Stimulated activated CD4-positive, alpha-beta T cell treated with anti-CD3 and anti-CD28 coated beads, Interleukin-4, amount 100 ng/mL, for 4 hours (primary cell): Measurements from ENCODE around the gene CNTNAP2.

Experiments used
- DNase-seq, 2 experiments: peaks; one replicate each; pipeline ENCODE4 v3.0.0-alpha.2; 2020

The CNTNAP2 gene

DNA sequence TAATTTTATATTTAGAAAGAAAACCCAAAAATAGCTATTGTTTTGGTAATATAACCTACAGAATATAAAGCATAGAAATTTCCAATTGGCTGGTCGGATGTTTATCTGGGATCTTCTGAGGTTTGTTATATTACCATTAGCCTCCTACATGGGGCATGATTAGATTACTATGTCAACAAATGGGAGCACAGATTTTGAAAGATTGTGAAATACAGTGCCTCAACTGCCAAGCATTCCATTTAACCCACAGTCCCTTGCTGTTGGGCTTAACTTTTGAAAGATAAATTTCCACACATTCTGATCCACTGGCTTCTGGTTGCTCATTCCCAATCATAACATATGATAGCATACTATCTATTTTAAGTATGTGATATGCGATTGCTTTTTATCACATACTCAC is 2018.5 kb downstream of the CNTNAP2 start:
- no peak for DNase-seq

DNA sequence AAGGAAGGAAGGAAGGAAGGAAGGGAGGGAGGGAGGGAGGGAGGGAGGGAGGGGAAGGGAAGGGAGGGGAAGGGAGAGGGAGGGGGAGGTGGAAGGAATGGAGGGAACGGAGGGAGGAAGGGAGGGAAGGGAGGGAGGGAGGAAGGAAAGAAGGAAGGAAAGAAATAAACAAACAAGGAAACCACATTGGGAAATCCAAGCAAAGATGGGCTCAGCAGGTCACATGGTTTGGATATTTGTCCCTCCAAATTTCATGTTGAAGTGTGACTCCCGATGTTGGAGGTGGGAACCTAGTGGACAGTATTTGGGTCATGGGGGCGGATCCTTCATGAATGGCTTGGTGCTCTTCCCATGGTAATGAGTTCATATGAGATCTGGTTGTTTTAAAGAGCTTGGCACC is 2019.4 kb downstream of the CNTNAP2 start:
- no peak for DNase-seq

DNA sequence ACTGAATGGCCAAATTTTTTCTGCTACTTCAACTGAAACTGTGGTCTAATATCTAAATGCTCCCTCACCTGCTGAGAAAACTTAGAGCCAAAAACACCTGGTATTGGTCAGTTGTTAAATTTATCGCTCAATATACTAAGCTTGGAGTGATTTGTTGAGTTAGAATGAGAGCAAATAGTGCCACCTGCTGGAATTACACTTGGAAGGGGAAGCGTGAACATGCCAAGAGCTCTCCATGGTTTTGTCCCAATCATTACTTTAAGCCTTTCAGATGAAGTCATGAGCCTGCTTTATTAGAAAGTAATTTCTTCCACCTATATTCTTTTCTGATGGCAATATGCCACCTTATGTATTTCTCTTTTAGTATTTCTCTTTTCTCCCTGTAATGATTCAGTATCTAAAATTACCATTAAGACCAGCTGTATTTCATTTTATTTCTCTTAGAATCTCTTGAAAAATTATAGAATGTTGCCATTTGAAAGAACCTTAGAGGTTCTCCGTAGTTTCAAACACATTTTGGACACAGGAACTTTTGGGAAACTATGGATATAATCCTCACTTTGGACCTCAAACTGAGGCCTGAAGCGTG is 2026.2 kb downstream of the CNTNAP2 start:
- no peak for DNase-seq

DNA sequence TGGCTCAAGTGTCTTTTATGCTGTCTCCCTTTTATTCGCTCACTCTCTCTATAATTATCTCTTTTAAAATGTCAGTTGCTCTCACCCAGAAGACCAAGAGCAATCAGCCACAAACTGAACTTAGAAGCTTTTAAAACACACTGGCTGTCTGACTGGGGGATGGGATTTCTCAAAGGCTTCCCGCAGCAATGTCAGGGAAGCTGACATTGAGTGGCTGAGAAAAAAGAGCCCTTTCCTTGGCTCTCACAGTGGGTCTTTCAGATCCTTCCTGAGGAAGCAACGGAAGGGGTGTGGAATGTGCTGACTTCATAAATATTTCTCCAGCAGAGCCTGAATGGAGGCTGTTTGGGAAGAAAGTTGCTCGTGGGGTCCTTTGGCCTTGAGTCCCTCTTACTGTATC is 2028.2 kb downstream of the CNTNAP2 start:
- DNase-seq, result no peak

DNA sequence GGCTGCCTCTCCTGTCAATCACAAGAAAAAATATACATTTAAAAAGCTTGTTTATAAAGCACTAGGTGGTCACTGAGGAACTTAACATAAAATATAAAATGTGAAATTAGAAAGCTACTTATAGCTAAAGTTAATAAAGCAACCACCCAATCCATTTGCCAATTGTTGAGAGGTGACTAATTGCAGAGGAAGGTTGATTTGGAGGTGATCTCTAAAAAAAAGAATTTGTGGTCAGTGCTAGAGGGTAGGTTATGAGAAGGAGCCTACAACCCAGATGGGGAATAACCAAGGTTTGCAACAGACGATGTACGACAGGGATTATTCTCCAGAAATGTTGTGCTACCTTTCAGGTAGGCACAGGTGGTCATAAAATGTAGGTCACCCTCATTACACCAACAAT is 2029.7 kb downstream of the CNTNAP2 start:
- no peak for DNase-seq

DNA sequence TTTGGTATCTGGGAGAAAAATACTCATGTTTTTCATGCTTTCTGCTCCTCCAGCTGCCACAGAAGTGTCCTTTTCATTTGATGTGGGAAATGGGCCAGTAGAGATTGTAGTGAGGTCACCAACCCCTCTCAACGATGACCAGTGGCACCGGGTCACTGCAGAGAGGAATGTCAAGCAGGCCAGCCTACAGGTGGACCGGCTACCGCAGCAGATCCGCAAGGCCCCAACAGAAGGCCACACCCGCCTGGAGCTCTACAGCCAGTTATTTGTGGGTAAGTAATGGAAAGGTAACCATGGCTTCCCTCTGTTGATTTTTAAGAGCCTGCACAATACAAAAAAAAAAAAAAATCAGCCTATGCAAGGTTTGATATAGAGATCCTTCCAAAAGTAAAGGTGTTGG is 2030.8 kb downstream of the CNTNAP2 start:
- DNase-seq, result no peak

DNA sequence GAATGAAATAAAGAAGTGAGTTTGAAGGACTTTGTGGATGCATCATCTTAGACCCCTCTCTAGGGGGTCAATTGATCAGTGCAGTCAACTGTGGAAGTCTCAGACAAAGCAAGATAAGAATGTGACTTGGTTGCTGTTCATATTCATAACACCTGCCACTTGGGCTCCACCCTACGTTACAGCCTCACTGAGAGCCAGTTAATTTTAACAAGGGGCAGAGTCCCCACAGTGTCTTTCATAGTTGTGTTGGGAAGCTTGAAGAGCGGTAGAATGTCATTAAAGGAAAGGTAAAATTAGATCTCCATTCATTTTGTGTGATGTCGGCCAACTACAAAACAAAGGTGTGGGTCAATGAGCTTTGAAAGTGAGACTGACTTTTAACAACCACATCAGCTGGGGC is 2031.9 kb downstream of the CNTNAP2 start:
- DNase-seq, result no peak

DNA sequence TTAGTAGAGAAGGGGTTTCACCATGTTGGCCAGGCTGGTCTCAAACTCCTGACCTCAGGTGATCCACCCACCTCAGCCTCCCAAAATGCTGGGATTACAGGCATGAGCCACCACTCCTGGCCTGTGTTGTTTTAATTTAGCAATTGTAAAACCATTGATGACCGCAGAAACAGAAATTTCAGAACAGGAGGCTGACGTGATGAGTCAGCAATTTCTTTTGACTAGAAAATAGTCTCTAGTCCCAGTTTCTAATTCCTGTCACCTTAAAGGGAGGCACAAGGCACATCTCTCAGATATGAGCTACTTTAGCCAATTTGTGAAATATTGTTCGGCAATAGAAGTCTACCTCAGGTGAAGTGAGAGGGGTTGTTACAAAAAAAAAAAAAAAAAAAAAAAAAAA is 2033.1 kb downstream of the CNTNAP2 start:
- no peak for DNase-seq

DNA sequence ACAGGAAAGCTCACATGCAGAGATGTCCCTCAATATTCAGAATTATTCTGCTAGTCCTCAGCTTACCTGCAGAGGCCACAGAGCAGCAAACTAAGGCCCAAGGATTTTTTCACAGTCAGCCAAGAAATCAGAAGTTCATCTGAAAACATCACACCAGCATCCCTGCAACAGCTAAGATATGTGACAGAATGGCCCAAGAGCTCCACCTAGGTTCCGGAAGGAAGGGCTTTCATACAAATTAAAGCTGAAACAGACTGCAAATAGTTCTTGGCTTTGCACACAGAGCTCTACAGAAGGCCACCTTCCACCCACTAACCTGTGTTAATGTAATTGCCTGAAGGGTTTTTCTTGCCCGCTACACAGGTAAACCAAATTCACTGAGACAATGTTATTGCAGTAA is 2035.2 kb downstream of the CNTNAP2 start:
- no peak for DNase-seq

DNA sequence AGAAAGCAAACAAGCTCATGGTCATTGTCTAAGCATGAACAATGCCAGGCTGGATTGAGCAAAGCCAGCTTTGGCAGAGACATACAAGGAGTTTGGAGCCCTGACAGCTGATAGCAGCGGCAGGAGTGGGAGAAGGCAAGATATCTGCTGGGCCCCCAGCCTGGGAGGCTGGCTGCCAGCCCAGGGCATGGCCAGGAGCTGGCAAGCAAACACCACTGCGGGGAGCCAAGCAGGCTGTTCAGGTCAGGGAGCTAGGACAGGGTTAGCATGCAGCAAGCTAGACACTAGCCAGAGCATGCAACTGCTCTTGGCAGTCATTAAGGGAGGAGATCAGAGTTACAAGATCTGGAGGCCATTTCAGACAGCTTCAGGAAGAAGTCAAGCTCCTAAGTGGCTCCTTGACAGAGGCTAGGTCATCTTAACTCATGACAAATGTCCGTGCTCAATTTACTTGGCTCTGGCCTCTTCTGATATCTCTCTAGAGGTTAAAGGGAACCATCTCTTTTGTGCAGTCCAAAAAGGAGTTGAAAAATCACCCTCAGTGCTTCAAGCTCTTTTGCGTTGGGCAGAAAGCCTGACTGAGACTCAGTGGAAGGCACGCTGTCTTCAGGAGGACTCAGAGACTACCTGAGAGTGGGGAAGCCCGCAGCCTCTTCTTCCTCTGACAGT is 2037.1 kb downstream of the CNTNAP2 start:
- no peak for DNase-seq

DNA sequence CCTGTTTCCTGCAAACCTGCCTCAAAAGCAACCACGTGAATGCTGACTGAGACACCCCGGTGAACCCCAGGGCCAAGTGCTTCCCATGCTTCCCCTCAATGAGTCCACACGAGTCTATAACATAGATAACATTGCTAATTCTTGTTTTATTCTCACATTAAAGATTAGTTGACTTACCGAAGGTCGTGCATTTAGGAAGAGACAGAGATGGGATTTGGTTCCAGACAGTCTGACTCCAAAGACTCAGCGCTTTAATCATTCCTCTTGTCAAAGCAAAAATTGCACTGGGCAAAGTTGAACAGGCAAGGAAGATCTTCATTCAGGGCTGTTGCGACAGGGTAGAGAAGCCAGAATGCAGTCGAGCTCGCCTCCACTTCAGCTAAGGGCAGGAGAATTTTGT is 2038.4 kb downstream of the CNTNAP2 start:
- no peak for DNase-seq

DNA sequence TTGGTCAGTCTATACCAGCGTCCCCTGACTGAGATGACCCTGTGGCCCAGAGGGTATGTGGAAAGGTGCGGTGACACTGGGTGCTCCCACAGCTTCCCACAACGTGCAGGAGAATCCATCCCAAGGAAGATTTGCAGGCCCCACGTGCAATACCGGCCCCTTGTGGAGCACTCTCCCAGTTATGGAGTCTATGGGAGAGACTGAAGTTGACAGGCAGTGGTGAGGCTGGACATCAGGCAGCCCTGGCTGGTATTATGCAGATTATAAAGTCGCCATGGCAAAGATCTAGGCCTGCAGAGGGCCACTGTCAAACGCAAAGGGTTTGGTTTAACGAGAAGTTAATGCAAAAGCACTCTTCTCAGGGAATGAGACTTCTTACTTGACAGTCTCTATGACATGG is 2039.2 kb downstream of the CNTNAP2 start:
- no peak for DNase-seq

DNA sequence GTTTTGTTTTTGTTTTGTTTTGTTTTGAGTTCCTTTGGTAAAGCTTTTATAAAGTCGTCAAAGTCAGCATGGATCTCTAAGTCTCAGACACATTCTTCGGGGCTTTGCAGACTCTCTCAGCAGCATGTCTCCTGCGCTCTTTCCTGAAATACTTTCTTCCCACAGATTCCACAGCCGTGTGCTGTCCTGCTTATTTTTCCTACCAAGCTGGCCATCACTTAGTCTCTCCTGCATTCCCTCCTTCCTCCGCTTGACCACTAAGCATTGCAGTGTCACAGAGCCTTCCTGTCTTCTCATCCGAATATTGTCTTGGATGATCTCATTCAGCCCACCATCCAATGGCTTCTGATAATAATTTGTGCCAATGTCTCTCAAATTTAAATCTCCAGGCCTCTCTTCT is 2039.6 kb downstream of the CNTNAP2 start:
- DNase-seq, result no peak

DNA sequence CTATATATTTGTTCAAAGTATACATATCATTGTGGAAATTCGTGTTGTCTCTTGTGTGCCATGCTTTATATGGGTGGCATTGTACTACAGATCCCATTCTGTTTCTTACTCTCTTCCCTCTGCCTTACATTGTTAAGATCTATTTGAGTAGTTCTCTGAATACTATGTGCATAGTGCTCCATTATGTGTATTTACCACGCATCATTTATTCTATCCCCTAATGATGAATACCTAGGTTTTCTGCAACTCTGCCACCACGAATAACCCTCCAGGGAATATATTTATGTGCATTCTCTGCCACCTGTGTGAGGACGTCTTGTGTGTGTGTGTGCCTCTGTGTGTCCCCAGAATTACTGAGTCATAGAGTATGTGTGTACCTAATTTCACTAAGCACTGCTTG is 2042.7 kb downstream of the CNTNAP2 start:
- no peak for DNase-seq

DNA sequence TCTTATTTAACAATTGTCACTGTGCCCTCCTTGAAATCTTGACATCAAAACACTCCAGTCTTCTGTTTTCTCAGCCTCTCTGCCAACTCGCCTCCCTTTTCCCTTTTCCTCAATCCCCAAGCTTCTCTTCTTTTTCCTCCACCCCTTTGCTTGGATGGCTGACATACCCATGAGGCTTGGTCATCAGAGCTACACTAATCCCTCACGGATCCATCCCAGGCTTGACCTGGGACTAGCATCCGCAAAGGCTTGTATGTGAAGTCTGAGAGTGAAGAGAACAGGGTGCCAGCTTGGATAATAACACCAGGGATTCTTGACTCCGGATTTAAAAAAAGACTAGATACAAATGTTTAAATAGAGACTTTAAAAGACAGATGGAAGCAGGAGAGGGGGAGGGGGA is 2045.2 kb downstream of the CNTNAP2 start:
- DNase-seq, result no peak

DNA sequence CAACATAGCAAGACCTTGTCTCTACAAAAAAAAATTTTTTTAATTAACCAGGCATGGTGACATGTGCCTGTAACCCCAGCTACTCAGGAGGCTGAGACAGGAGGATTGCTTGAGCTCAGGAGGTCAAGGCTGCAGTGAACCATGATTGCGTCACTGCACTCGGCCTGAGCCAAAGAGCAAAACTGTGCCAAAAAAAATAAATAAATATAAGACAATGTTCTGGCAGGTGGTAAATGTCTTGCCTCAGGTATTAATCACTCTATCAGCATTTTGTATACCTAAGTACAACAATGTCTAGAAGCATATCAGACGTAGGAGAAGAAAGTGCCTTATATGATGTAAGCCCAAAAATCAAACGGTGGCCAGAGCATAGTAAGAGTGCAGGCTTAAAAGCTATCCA is 2046.2 kb downstream of the CNTNAP2 start:
- DNase-seq, result no peak

DNA sequence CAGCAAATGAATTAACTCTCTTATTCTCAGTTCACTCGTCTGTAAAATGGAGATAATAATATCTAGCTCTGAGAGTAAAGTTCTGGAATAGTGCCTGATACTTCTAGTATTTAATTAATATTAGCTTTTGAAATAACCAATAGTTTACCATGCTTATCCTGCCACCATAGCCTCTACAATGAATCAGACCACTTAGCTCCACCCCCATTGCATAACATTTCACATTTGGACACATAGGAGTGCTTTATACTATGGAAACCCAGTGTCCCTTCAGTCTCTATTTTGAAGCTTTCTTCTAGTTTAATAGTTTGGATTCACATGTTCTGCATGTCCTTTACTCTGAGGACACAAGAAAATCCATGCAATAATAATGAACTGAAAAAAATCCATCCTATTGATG is 2046.6 kb downstream of the CNTNAP2 start:
- DNase-seq, result no peak

DNA sequence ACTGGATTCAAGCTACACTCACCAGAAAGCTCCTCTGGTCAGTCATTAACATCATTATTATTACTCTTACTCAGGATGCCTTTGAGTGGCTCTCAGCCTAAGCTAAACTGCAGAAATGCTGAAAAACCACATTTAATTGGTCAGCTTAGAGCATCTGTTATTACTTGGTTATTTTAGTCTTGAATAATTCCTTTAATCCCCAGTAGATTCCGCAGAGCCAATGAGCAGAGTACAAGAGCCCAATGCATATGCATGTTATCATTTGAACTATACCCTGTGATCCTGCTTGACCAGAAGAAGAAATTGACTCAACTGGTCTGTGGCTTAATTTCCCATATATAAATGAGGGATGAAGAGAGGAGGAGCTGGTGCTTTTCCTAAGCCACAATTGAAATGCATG is 2056.3 kb downstream of the CNTNAP2 start:
- no peak for DNase-seq

DNA sequence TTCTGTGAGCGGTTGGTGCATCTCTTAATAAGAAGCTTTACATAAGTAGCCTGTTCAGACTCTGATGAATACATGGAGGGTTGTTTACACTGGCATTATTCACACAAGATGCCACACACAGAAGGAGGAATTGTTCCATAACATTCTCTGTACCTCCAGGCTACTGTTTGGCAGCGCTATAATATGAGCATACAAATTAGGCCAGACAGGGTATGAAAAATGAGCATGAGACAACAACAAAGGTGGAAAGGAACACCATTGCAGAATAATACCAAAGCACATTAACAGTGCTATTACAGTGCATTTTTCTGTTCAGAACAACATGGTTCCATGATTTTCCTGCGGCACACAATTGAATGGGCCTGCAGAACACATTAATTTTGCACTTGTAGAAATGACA is 2056.8 kb downstream of the CNTNAP2 start:
- no peak for DNase-seq

DNA sequence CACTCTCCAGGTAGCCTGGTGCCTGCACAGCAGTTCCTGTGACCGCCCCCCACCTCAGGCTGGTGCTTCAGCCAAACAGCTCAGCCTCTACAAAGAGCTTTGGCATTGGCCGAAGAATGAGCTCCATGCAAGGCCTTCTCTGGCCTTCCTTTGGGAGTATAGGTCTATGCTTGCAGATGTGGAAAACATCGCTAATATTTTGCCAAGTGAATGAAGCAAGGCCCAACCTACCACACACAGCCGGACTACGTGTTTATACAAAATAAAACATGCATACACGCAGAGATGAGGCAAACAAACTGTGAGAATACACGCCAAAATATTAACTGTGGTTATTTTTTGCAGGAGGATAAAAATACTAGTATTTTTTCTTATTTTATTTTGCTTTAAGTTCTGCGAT is 2057.8 kb downstream of the CNTNAP2 start:
- DNase-seq, result no peak

DNA sequence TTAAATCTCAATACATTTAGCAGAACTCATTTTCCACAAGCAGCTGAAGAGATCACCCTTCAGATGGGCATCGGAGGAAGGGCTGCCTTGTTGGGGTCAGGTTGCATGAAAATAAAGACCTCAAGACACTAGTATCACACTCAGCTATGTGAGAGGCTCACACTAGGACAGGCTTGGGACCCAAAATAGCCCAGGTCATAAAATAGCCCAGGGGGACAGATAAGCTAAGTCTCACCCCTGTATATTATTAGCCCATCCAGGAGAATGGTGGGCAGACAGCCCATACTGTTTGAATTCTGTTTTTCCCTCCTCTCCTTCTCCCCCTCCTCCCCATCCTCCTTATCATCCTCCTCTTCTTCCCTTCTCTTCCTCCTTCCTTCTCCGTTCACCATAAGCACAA is 2058.9 kb downstream of the CNTNAP2 start:
- no peak for DNase-seq

DNA sequence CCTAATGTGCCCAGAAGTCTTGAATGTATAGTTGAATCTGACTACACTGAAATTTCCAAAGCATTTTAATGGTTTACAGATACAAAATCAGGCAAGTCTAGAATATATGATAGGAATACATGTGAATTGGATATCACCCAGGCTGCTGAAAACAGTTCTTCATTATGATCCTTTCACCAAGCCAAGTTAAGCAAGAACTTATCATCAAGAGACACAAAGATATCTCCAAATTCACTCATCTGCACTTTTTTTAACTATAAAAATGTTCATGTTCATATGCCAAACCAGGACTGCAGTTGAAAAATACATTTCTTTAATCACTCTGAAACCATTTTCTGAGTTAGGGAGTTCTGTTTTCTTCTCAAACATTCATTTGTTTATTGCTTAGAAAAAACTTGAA is 2061.4 kb downstream of the CNTNAP2 start:
- no peak for DNase-seq

DNA sequence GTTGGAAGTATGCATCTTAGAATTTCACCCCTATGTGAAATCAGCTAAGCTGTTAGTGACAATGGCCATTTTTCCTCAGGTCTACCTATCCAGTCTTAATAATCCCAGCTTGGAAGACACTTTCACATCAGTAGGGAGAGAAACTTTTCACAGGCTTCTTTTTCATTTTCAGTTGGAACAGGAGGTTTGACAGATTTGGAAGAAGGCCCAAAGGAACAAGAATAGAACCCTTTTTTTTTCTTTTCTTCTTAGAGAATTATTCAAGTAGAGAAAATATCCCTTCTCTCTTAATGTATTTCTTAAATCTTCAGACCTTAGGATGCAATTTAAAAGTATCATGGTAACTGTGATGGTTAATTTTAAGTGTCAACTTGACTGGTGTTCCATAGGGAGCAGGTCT is 2063.5 kb downstream of the CNTNAP2 start:
- DNase-seq, result no peak

DNA sequence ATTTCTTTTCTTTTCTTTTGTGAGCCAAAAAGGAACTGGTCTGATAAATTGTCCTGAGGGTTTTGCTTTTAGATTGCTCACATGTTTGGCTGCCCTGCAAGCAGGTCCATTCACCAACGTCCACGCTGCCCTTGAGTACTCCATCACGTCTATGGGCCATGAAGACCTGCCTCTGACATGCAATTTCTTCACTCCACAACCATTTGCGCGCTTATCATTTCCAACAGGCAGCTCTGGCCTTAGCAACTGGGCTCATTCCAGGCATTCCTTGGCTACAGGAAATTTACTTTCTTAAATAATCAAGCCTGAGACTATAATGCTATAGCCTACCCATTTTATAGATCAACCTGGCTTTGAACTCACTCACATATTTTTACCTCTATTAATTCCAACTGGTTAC is 2065.7 kb downstream of the CNTNAP2 start:
- DNase-seq, result no peak

DNA sequence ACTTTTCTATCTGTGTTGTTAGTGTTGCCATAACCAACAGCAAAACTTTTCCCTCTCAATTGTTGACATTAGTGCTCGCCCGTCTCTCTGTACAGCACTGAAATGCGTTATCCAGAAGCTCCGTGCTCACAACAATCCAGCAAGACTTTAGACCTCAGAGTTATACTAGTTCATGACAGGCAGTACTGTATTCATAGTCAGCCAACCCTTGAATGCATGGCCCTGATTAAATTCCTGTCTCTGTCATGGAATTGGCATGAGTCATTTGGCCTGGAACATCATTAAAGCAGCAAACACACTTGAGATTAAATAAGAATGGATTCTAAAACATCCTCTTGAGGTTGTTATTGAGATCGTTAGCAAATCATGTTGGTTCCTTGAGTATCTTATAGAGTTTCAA is 2068.4 kb downstream of the CNTNAP2 start:
- DNase-seq, result no peak
